Neutrophil (primary cell): ENCODE data around the gene ASMT.

Source experiments
- H3K27ac ChIP-seq: fragments of 200-600 bp; sonication (generic); 2 replicates; pipeline ENCODE4 v1.5.1; 2016; ENCODE audit warnings: mild to moderate bottlenecking, moderate library complexity
- H3K27me3 ChIP-seq: fragments of 200-600 bp; sonication (generic); 2 replicates; pipeline ENCODE4 v1.6.0; 2016; ENCODE audit warnings: mild to moderate bottlenecking
- H3K36me3 ChIP-seq: fragments of 200-600 bp; sonication (generic); 2 replicates; pipeline ENCODE4 v1.5.1; 2017
- H3K4me1 ChIP-seq, 2 experiments: fragments of 200-600 bp in 1 of 2; sonication (generic) in 1 of 2; 1 replicate in 1 of 2; 2 replicates in 1 of 2; pipeline versions ENCODE4 v1.5.1 to v1.6.1; 2013 to 2016; ENCODE audit warnings: low read depth in 1 of 2, low read length in 1 of 2, mild to moderate bottlenecking in 1 of 2, moderate library complexity in 1 of 2; ENCODE audit not compliant: control insufficient read depth in 1 of 2, insufficient read depth in 1 of 2
- H3K4me3 ChIP-seq, 2 experiments: fragments of 200-600 bp in 1 of 2; sonication (generic) in 1 of 2; 1 replicate in 1 of 2; 2 replicates in 1 of 2; pipeline ENCODE4 v1.5.1; 2013 to 2016; ENCODE audit warnings: low read depth in 1 of 2, low read length in 1 of 2, mild to moderate bottlenecking in 1 of 2, moderate library complexity in 1 of 2
- H3K9me3 ChIP-seq: fragments of 200-600 bp; sonication (generic); 2 replicates; pipeline ENCODE4 v1.5.1; 2016
- CTCF ChIP-seq: fragments of 200-600 bp; sonication (generic); IDR thresholded peaks from 2 replicates; pipeline ENCODE4 v1.5.1; 2016; ENCODE audit warnings: antibody characterized with exemption

The ASMT gene

GRCh38 chrX:1596676-1597344 lies 18.0 kb upstream of the ASMT start:
- H3K36me3 ChIP-seq, result peaks cover 85% of the 10 kb centered on the region
- H3K27me3 ChIP-seq, result no peaks in the 10 kb centered on the region
- no peak for TF ChIP-seq CTCF
- H3K4me1 ChIP-seq, result peaks cover 17 to 18% of the 10 kb centered on the region in 2 experiments
- H3K9me3 ChIP-seq, result no peaks in the 10 kb centered on the region
- no peak overlapping the region for H3K4me3 ChIP-seq
- no peak overlapping the region for H3K27ac ChIP-seq

- no peak overlapping the region for H3K27ac ChIP-seq
- H3K27me3 ChIP-seq, result no peaks in the 10 kb centered on the region
- H3K4me3 ChIP-seq, result no peak overlapping the region
- TF ChIP-seq CTCF, result no peak
- peaks cover 12 to 13% of the 10 kb centered on the region in 2 experiments for H3K4me1 ChIP-seq
- H3K9me3 ChIP-seq, result no peaks in the 10 kb centered on the region
- H3K36me3 ChIP-seq, result peaks cover 92% of the 10 kb centered on the region
Observed at GRCh38 chrX:1597345-1598020, 17.4 kb upstream of the ASMT start.

GRCh38 chrX:1598021-1598875 lies 16.6 kb upstream of the ASMT start:
- Histone ChIP-seq H3K27ac (no peak overlapping the region), H3K4me3 (no peak overlapping the region), H3K36me3 (peaks cover 98% of the 10 kb centered on the region), H3K27me3 (no peaks in the 10 kb centered on the region), H3K4me1 (peaks cover 4 to 6% of the 10 kb centered on the region in 2 experiments), H3K9me3 (no peaks in the 10 kb centered on the region)
- no peak for TF ChIP-seq CTCF

GRCh38 chrX:1598876-1599790 lies 15.7 kb upstream of the ASMT start:
- H3K36me3 ChIP-seq, result peaks cover 97% of the 10 kb centered on the region

More at GRCh38 chrX:1598876-1599790, 15.7 kb upstream of the ASMT start:
- no peaks in the 10 kb centered on the region for H3K27me3 ChIP-seq
- H3K27ac ChIP-seq, result no peak overlapping the region
- H3K9me3 ChIP-seq, result no peaks in the 10 kb centered on the region
- H3K4me3 ChIP-seq, result no peak overlapping the region
- H3K4me1 ChIP-seq, result no peaks in the 10 kb centered on the region
- TF ChIP-seq CTCF, result no peak
